NCI-H2107 treated with DMSO at 0.1 percent for 48 hours (cell line): ENCODE results near the gene CHST8.

Experiments
- DNase-seq: peaks from one replicate; lab custom pipeline; 2025; ENCODE audit not compliant: unreplicated experiment; lab: John Stamatoyannopoulos, UW

Gene CHST8

GRCh38 chr19:33730858-33731607 is 109.3 kb downstream of the CHST8 start:
- DNase-seq, result no peak

GRCh38 chr19:33731881-33732280 is 110.1 kb downstream of the CHST8 start:
- DNase-seq, result no peak

- no peak for DNase-seq
These were observed 113.2 kb downstream of the CHST8 start for GRCh38 chr19:33734913-33735312.

GRCh38 chr19:33736158-33736557 is 114.4 kb downstream of the CHST8 start:
- no peak for DNase-seq

- DNase-seq, result no peak
These were observed 115.0 kb downstream of the CHST8 start for GRCh38 chr19:33736787-33737186.

GRCh38 chr19:33737681-33738371 is 116.1 kb downstream of the CHST8 start:
- DNase-seq, result no peak

GRCh38 chr19:33740811-33741396 is 119.2 kb downstream of the CHST8 start:
- no peak for DNase-seq

- no peak for DNase-seq
These were observed 123.5 kb downstream of the CHST8 start for GRCh38 chr19:33745297-33745696.

- DNase-seq, result no peak
These were observed 124.4 kb downstream of the CHST8 start for GRCh38 chr19:33746159-33746558.

- DNase-seq, result no peak
These were observed 125.5 kb downstream of the CHST8 start for GRCh38 chr19:33747273-33747672.

GRCh38 chr19:33748231-33748630 is 126.5 kb downstream of the CHST8 start:
- no peak for DNase-seq

GRCh38 chr19:33749016-33749415 is 127.3 kb downstream of the CHST8 start:
- DNase-seq, result no peak

GRCh38 chr19:33749619-33750175 is 127.9 kb downstream of the CHST8 start:
- no peak for DNase-seq

GRCh38 chr19:33750587-33751435 is 129.1 kb downstream of the CHST8 start:
- DNase-seq, result no peak

GRCh38 chr19:33751436-33751770 is 129.7 kb downstream of the CHST8 start:
- DNase-seq, result no peak

GRCh38 chr19:33752018-33752800 is 130.5 kb downstream of the CHST8 start:
- no peak for DNase-seq

- no peak for DNase-seq
These were observed 131.2 kb downstream of the CHST8 start for GRCh38 chr19:33752945-33753344.

GRCh38 chr19:33754361-33754760 is 132.6 kb downstream of the CHST8 start:
- no peak for DNase-seq

- no peak for DNase-seq
These were observed 133.6 kb downstream of the CHST8 start for GRCh38 chr19:33755099-33756035.
